ENCODE measurements around the gene ZNHIT6.

- TF ChIP-seq CTCF (IDR thresholded peaks at IDR 0.05) (no peak), POLR2A (IDR thresholded peaks at IDR 0.05) (no peak)
These were observed 99.4 kb downstream of the ZNHIT6 start for GRCh38 chr1:85608851-85609250.

Data from testis (tissue), 2 donors.